ENCODE results near the gene NCKAP5.

Gene NCKAP5

DNA sequence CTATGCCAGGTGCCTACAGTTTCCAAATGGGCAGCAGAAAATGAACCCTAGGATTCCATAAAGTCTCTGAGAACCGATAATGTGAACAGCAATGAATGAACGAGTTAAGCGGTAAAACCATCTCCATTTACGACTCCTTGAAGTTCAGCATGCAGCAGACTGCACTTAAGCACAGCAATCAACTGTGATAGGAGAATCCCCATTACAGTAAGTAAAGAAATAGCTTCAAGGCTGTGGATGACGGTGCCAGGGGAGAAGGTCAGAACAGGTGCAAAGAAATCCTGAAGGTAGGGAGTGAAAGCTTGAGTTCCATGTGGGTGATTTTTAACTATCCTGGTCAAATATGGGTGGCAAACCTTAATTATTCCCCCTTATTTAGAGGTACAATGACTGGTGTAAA, 444.4 kb downstream of the NCKAP5 start:
- no peak for DNase-seq

DNA sequence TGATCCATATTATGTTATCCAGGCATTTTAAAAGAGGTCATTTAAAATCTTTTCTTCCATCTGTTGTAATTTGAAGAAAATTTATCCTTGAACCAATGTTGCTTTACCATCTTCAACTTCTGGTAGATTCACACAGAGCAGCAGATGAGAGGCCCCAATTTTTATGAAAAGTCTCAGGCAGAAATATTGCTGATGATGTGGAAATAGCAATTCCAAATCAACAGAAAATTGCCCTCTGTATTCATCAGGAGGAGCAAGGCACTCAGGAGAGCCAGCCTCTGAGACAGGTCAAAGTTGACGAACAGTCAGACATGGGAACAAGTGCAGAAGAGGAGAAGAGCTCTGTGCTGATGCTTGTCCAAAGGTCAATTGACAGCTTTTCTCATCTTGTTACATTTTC, 444.9 kb downstream of the NCKAP5 start:
- no peak for DNase-seq

GRCh38 chr2:133122529-133122928, 445.7 kb downstream of the NCKAP5 start:
- no peak for DNase-seq

- DNase-seq = no peak
These were observed 448.0 kb downstream of the NCKAP5 start for GRCh38 chr2:133120310-133120709.

DNA sequence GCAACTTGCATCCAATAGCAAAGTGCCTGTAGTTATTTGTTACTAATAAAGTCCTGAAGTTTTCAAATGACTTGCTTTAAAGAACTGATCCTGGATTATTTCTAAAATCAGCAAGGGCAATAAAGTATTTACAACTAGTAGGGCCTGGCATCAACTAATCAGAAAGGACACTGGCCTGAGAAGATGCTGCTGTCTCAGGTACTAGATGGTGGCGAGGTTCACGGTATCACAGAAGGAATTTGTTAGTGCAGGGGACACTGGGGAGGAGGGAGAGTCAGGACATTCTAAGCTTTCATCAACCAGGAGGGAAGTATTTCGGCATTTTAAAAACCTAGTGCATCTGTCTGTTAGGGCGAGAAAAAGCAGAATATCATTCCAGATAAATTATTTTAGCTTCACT, 458.1 kb downstream of the NCKAP5 start:
- no peak for DNase-seq

DNA sequence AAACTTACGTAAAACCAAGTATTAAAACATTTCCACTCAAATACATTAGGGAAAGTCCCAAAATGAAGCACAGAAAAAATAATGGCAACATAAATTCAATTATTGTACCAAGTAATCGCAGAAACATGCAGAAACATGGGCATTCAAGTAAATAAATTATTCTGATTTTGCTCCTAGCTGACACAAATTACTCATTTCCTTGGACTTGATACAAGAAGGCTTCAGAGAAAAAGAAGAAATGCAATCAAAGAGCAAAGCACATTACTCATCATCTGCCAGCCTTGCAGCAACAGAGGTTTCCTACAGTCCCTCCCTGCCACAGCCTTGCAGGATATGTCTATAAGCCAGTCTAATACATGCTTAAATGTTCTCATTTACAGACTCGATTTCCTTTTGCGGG, 458.5 kb downstream of the NCKAP5 start:
- DNase-seq = no peak

GRCh38 chr2:133107058-133107815, 461.0 kb downstream of the NCKAP5 start:
- DNase-seq = no peak

DNA sequence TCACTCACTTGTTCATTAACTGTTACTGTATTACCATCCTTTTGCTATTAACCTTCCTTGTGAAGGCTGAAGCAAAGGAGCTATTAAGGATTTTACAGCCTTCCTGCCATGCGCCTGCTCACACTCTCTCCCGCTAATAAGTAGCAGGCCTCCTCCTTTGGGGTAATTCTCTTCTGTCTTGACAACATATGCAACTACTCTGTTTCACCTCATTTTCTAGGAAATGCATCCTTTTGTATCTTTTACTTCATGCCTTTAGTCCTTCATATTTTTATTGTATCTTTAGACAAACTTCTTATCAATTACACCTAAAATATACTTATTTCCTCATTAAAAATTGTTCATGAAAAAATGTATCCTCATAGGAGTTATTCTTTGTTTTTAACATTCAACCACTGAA, 463.4 kb downstream of the NCKAP5 start:
- DNase-seq = no peak

GRCh38 chr2:133098787-133099186, 469.5 kb downstream of the NCKAP5 start:
- DNase-seq = no peak

DNA sequence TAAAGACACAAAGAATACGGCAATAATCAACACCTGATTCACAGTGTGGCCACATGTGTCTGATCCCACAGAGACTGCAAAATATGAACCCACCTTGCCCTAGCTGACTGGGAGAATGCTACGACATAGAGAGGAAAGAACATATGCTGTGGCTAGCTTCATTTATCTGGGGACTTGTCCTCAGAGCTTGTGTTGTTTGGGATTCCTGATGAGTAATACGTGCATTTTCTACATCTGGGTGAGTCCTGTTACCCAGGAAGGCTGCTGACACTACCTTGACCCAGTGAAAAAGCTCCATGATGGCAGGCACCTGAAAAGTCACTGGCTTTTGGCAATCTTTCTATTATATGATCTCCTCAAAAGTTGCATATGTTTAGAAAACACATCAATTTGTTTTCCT, 470.6 kb downstream of the NCKAP5 start:
- no peak for DNase-seq

GRCh38 chr2:133092571-133092970, 475.7 kb downstream of the NCKAP5 start:
- DNase-seq = no peak

GRCh38 chr2:133090358-133090757, 477.9 kb downstream of the NCKAP5 start:
- no peak for DNase-seq

DNA sequence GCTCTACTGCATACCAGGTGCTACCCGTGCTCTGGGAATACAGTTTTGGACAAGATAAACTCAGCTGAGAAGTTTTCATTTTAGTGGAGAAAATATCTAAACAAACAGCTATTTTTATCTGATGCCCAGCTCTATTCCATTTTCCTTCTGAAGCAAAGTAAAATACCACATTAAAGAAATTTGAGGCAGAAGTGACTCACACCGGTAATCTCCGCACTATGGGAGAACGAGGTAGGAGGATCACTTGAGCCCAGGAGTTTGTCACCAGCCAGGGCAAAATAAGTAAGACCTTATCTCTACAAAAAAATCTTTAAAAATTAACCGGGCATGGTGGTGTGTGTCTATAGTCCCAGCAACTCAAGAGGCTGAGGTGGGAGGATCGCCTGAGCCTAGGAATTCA, 482.1 kb downstream of the NCKAP5 start:
- no peak for DNase-seq

DNA sequence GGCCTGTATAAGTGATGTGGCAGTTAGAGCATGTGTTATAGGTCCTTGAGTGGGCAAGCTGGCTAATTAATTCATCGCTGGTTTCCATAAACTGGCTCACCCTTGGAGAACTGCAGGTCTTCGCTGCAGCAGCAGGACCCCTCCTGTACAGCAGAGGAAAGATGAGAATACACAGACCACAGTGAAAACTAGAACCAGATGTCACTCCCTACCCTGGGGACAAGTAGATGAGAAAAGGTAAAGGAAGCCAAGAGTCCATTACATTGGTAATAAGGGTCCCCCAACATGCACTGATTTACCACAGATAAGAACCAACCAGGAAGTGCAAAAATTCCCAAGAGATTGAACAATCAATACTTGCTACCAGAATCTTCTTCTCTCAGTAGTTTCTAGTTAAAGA, 482.6 kb downstream of the NCKAP5 start:
- no peak for DNase-seq

- DNase-seq = no peak
These were observed 486.2 kb downstream of the NCKAP5 start for GRCh38 chr2:133082034-133082433.

DNA sequence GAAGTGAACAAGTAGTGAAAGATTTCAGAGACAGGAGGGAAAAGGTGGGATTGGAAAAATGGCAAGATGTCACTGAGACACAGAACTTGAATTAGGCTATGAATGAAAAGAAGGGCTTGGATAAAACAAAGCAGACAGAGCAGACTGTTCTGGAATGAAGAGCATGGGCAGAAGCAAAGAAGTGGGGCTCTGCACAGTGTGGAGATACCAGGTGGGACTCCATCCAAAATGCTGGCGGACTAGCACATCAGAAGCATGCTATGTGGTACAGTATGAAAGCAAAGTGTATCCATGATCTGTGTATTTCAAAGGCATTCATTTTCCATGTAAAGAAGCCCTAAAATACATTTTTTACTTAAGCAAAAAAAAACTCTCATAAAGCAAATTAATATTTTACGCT, 487.4 kb downstream of the NCKAP5 start:
- no peak for DNase-seq

DNA sequence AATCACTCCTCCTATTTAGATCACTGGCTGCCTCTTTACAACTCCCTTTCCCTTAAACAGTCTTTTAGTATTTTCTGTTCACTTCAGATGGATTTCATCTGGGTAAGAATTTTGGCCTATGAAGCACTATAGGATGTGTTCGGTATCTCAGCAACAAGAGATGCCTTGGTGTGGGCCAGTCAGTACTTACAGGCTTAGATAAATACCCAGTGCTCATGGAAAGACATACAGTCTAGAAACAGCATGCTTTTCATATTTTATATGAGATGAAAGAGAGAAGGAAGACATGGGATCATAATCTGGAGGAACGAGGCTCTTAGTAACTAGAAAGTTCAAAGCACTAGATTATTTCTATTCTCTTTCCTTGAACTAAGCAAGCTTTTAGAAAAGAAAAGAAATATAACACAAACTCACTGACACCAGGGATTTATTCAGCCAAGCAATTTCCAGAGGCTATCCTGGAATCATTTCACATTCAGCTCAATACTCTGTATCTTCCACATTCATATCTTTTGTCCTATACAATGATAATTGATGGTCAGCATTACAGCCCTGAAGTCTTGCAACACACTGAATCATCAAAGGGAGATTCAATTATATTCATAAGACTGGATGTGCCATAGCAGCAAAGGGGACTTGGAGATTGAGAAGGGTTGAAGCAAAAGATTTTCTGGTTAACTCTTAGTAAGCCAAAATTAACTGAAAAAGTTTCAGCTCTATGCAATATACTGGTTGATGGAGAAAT, 489.4 kb downstream of the NCKAP5 start:
- no peak for DNase-seq

- no peak for DNase-seq
These were observed 490.9 kb downstream of the NCKAP5 start for GRCh38 chr2:133077269-133077822.

- DNase-seq = no peak
These were observed 495.2 kb downstream of the NCKAP5 start for GRCh38 chr2:133072837-133073694.

- no peak for DNase-seq
These were observed 504.5 kb downstream of the NCKAP5 start for GRCh38 chr2:133063775-133064174.

- DNase-seq = no peak
These were observed 505.2 kb downstream of the NCKAP5 start for GRCh38 chr2:133062931-133063665.

- DNase-seq = no peak
These were observed 506.2 kb downstream of the NCKAP5 start for GRCh38 chr2:133061874-133062593.
